Stimulated activated CD4-positive, alpha-beta T cell treated with anti-CD3 and anti-CD28 coated beads, Interleukin-2, amount 100 ng/mL, for 24 hours (primary cell): ENCODE results near the gene RBM34.
"Not testable (repeated sequence)": the region's sequence is repeated elsewhere in the genome, so short reads cannot be mapped to it uniquely, and the experiment has no call there.

Experiments used
- DNase-seq, 2 donors: peaks; one replicate each; pipeline ENCODE4 v3.0.0-alpha.2; 2020

Gene RBM34, protein sequence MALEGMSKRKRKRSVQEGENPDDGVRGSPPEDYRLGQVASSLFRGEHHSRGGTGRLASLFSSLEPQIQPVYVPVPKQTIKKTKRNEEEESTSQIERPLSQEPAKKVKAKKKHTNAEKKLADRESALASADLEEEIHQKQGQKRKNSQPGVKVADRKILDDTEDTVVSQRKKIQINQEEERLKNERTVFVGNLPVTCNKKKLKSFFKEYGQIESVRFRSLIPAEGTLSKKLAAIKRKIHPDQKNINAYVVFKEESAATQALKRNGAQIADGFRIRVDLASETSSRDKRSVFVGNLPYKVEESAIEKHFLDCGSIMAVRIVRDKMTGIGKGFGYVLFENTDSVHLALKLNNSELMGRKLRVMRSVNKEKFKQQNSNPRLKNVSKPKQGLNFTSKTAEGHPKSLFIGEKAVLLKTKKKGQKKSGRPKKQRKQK

DNA sequence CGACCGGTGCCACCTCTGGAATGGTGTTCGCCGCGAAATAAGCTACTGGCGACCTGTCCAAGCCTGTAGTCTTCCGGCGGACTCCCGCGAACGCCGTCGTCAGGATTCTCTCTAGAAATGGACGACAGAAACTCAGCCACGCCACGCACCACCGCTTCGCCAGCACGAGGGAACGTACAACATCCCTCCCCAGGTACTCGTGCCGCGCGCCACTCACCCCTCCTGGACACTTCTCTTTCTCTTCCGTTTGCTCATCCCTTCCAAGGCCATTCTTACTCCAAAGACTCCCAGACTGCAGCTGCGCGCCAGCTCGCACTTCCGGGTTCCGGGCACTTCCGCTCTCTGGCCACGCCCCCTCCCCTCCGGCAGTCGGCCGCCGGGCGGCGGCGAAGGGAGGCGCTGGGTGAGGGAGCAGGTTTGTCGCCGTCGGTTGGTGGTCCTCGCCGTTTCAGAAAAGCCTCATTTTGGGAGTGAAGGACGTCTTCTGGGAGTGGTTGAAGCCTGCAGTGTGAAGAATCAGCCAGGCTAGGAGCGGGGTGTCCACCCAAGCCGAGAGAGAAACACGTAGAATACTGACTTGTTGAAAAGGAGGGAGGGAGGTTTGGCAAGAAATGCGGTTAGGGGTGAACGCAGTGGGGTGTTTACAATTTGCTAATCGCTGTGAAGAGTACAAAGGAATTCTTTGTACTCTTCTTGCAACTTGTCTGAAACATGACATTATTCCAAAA lies at the start of gene RBM34:
Gene RBM34 (minus strand): TSS at position 294 of the 728 bp plus-strand sequence. CDS start 24 bp downstream, at position 270.
- DNase-seq: peak; percentile 95 to 96

DNA sequence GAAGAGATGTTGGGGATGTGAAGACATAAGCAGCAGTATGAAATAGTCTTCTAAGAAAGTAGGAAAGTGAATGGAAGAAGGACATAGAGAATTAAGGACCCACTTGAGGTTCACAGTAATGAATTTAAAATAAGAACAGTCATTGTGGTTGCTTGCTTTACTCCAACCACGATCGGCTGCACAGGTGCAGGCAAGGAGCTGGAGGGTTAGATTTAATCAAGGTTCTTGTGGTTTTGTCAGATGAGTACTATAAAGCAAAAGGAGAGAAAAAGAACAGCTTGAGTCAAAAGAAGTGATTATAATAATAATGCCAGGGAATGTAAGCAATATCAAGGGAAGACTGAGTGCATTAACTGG lies 46.1 kb upstream of the RBM34 start:
- DNase-seq: peak; percentile 47 to 50

GRCh38 chr1:235206533-235207208 lies 45.6 kb upstream of the RBM34 start:
- DNase-seq: peak in 1 of 2 donors; percentile 28

- DNase-seq: no peak
These were observed 44.6 kb upstream of the RBM34 start for GRCh38 chr1:235205687-235206086.

DNA sequence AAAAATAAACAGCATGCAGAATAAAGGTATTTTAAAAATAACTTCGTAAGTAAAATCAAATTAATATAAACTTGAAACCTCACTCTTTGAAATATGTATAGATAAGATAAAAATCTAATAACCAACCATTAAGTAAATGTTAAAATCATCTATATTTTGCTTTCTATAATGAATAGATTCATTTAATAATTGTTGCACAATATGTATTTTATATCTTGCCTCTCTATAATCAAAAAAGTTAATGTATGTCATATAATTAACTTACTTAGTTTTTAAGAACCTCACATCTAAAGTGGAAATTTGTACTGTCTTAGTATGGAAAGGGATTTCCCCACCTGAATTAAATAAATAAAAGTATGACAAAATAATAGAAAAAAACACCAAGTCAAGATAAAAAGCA lies 42.4 kb upstream of the RBM34 start:
- DNase-seq: no peak

- DNase-seq: not testable (repeated sequence)
These were observed 41.4 kb upstream of the RBM34 start for GRCh38 chr1:235202447-235202846.

- DNase-seq: no peak
These were observed 38.4 kb upstream of the RBM34 start for GRCh38 chr1:235199441-235199840.

DNA sequence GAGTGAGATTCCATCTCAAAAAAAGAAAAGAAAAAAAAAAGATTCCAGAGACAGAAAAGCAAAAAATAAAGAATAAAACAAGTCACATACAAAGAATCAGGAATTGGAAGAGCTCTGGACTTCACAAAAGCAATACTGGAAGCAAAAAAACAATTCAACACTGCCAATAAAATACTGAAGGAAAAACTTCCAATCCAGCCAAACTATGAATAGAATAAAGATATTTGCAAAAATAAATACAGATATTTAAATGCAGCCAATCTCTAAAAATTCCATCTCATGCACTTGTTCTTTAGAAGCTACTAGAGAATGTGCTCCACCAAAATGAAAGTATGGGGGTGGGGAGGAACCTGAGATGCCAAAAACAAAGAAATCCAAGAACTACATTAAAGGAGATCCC lies 29.4 kb upstream of the RBM34 start:
- no peak for DNase-seq

DNA sequence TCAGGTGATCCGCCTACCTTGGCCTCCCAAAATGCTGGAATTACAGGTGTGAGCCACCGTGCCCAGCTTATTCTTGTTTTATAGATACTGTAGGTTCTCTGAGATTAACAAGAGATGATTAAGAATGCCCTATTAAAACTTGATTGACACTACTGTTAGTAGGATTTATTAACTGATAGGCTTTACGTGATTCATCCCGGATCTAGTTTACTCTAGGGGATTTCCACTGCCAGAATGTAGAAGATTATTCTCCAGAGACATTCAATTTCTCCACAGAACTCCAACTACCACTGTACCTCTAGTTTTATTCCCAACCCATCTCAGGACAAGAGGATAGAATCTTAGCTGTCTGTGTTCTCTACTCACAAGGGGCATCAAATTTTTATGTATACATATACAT lies 26.3 kb upstream of the RBM34 start:
- DNase-seq: no peak

DNA sequence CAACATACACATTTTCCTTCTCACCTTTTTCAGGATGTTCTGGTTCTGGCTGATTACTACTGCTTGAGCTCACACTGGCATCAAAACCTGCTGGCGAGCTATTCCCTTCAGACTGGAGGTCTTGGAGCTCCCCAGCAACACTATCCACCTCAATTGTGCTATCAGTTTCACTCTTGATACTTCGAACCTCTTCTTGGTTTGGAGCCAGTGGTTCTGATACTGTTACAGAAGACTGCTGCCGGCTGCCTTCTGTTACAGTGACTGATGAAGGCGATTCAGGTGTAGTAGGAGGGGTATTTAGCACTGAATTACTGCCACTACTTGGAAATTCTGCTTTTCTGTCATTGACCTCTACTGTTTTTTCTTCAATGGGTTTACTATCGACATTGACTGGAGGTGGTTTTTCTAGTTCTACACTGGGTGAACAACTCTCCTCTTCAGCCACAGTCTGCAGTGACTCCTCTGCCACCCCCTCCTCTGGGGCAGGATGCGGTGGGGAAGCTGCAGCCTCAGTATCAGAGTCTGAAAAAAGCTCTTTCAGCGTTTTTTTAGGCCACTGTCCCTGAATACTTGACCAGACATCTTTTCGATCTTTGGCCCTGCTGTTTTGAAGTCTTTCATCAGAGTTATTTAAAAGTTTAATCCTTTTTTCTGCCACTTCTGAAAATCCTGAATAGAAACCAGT lies 20.7 kb upstream of the RBM34 start:
- DNase-seq: no peak

DNA sequence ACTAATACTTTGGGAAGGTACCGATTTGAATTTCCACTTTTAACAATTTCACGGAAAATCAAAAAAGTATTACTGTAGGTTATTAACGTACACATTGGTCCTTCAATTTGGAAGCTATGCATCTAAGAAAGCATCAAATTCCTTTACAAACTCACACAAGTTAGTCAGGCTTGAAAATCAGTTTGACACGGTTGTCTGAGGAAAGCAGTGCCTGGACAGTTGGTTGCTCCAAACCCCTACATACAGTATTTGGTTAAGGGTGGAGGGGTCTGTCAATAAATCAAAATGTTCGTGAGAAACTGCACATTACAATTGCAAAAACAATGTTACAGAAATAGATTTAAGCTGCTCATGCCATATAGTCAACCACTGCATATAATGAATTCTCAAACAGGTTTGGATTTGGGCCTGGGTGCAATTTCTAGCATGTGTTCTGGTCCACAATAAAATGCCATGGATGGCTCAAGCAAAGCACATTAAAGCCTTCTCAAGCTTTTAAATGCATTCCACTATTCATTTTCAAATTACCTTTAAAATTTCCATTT lies 19.9 kb upstream of the RBM34 start:
- no peak for DNase-seq

GRCh38 chr1:235176486-235176885 lies 15.4 kb upstream of the RBM34 start:
- DNase-seq: no peak

DNA sequence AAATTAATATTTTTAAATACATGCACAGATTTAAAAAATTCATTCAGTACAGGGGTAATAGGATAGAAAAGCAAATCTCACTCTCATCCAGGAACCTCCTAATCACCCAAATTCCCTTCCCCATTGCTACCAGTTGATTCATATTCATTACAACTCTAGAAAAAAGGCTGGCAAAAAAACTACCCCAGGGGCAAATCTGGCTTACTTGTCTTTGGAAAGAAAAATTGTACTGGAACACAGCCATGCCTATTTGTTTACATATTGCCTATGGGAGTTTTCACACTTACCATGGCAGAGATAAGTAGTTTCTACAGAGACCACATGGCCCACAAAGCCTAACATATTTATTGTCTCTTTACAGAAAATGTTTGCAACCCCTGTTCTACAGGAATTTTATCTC lies 8.9 kb upstream of the RBM34 start:
- DNase-seq: no peak

DNA sequence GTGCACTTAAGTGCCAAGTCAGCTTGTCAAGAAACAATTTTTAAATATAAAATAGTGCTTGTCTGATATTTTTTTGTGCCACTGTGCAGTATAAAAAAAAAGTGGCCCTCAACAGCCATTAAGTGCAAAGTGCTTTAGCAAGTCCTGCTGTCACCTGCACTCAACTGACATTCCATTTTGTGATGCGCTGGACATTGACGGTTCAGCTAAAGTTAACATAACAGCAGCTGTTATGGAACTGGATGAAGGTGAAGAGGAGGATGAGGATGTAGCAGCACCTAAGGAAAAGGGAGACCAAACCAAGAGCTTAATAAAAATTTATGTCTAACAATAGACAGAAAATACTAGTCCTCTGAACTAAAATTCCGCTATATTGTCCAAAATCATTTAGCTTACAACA lies 7.3 kb upstream of the RBM34 start:
- DNase-seq: no peak

- DNase-seq: no peak
These were observed 756 bp upstream of the RBM34 start for GRCh38 chr1:235161685-235162327.

DNA sequence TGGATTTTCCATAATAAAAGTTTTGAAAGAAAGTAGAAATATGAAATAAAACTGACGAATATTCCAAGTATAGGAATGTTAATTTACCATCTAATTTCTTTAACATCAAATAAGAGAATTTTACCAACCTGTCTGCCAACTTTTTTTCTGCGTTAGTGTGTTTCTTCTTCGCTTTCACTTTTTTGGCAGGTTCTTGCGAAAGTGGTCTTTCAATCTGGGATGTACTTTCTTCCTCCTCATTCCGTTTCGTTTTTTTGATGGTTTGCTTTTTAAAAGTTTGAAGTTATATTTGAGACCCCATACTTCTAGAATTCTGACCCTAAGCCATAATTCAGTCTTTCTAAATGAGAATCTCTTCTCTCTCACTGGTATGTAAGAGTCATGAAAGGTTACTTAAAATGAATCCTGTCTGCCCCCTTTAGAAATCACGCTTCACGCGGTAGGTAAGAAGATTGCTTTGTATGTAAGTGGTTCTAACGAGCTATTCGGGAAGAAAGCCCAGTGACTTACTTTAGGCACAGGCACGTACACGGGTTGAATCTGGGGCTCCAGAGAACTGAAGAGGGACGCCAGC lies 580 bp downstream of the RBM34 start:
- no peak for DNase-seq

DNA sequence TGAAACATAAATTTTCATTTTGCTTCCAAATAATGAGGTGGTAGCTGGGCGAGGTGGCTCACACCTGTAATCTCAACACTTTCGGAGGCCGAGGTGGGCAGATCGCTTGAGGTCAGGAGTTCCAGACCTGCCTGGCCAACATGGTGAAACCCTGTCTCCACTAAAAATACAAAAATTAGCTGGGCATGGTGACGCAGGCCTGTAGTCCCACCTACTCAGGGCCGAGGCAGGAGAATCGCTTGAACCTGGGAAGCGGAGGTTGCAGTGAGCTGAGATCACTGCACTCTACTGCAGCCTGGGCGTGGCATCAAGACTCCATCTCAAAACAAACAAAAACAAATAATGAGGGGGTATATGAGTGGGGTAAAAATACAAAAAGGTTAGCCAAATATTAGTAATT lies 1.1 kb downstream of the RBM34 start:
- DNase-seq: not testable (repeated sequence)

- not testable (repeated sequence) for DNase-seq
These were observed 1.8 kb downstream of the RBM34 start for GRCh38 chr1:235159284-235159683.

DNA sequence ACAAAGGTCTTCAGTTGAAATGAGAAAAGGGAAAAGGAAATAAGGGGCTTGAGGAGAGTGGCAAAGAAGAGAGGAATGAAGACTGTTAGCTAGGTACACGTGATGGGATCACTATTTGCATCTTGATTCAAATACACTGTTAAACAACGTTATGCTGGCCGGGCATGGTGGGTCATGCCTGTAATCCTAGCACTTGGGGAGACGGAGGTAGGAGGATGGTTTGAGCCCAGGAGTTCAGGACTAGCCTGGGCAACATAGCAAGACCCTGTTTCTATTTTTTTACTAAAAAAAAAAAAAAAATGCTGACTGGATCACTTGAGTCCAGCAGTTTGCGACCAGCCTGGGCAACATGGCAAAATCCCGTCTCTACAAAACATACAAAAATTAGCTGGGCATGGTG lies 2.4 kb downstream of the RBM34 start:
- DNase-seq: no peak

- DNase-seq: no peak
These were observed 3.9 kb downstream of the RBM34 start for GRCh38 chr1:235157150-235157549.

DNA sequence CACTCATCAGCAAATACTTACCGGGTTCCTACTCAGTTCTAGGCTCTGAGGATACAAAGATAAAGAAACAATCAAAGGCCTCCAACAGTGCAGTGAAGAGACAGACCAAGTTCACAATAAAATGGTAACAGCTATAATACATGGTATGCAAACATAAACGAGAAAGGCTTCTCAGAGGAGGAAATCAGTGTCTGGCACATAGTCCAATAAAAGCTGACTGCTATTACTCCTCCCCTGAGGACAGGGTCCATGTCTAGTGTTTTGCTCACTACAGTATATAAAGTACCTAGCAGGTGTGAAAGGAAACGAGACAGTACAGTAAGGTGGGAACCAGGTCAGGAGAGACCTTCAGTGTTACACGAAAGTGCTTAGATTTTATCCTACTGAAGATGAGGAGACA lies 4.3 kb downstream of the RBM34 start:
- DNase-seq: no peak

GRCh38 chr1:235156265-235156664 lies 4.8 kb downstream of the RBM34 start:
- no peak for DNase-seq
